T-cell (primary cell): Measurements from ENCODE around the gene LIMS2. TPM values are rescaled to one million over a fixed set of nuclear protein-coding genes. Genes with fewer than 3 reads are reported as not detected.
A peak's percentile ranks its signal among the peaks of the same experiment; 100 is the strongest.

Experiments used
- ATAC-seq, 4 experiments: fragments of 200-7000 bp in 3 of 4; fragments of 150-1000 bp in 1 of 4; cut with Tn5 transposase; replicated peaks in 1 of 4; 1 replicate in 3 of 4; 2 replicates in 1 of 4; pipeline ENCODE4 v1.10.0; 2021; ENCODE audit warnings: moderate library complexity in 3 of 4, mild to moderate bottlenecking in 2 of 4, moderate number of reproducible peaks in 1 of 4
- CTCF ChIA-PET, 2 donors: fragments of 300-600 bp; sonication (Branson Sonifier 250); formaldehyde crosslinking; loops; one replicate each; lab custom pipeline; 2022; ENCODE audit warnings: antibody characterized with exemption in 2 of 2; lab: Charles Lee
- POLR2A ChIA-PET, 2 donors: fragments of 300-600 bp; sonication (Branson Sonifier 250); formaldehyde crosslinking; loops; one replicate each; lab custom pipeline; 2022; ENCODE audit warnings: antibody characterized with exemption in 2 of 2; lab: Charles Lee
- DNase-seq, 35 experiments: peaks; one replicate each; pipeline versions ENCODE4 v3.0.0 to v3.0.0-alpha.2; 2013 to 2023
- H3K27ac ChIP-seq: one replicate; pipeline ENCODE4 v1.5.1; 2013; ENCODE audit warnings: low read length
- H3K27me3 ChIP-seq, 2 experiments: replicated peaks in 1 of 2; 1 replicate in 1 of 2; 2 replicates in 1 of 2; pipeline versions ENCODE4 v1.6.1 to v1.7.0; 2013; ENCODE audit warnings: low read length in 1 of 2, mixed read lengths in 1 of 2; ENCODE audit not compliant: control insufficient read depth in 2 of 2, insufficient read depth in 2 of 2; ENCODE audit errors: extremely low read depth in 1 of 2
- H3K36me3 ChIP-seq, 2 donors: 1 replicate in 1 of 2; 2 replicates in 1 of 2; pipeline versions ENCODE4 v1.6.1 to v1.7.0; 2013; ENCODE audit warnings: low read length in 1 of 2; ENCODE audit not compliant: control insufficient read depth in 2 of 2, insufficient read depth in 1 of 2; ENCODE audit errors: extremely low read depth in 1 of 2
- H3K4me1 ChIP-seq, 2 experiments: 1 replicate in 1 of 2; 2 replicates in 1 of 2; pipeline versions ENCODE4 v1.6.1 to v1.7.0; 2013; ENCODE audit warnings: low read length in 2 of 2, mixed read lengths in 1 of 2; ENCODE audit not compliant: insufficient read depth in 2 of 2, control insufficient read depth in 1 of 2; ENCODE audit errors: extremely low read depth in 1 of 2
- H3K4me3 ChIP-seq, 2 donors: 1 replicate in 1 of 2; 2 replicates in 1 of 2; pipeline versions ENCODE4 v1.5.1 to v1.7.0; 2013; ENCODE audit warnings: mild to moderate bottlenecking in 2 of 2, low read length in 1 of 2, moderate library complexity in 1 of 2; ENCODE audit not compliant: control insufficient read depth in 1 of 2; ENCODE audit errors: extremely low read depth in 1 of 2
- H3K9me3 ChIP-seq: 2 replicates; pipeline ENCODE4 v1.7.0; 2013
- H3K27ac Mint-ChIP-seq, 2 donors: one replicate each; pipeline ENCODE4 v1.8.0; 2020 to 2021; ENCODE audit warnings: mild to moderate bottlenecking in 2 of 2, mixed read lengths in 2 of 2
- H3K27me3 Mint-ChIP-seq, 2 donors: one replicate each; pipeline ENCODE4 v1.8.0; 2021 to 2022; ENCODE audit warnings: mixed read lengths in 2 of 2
- H3K36me3 Mint-ChIP-seq: one replicate; pipeline ENCODE4 v1.8.0; 2021; ENCODE audit warnings: mixed read lengths
- H3K4me1 Mint-ChIP-seq, 3 donors: one replicate each; pipeline ENCODE4 v1.8.0; 2020 to 2022; ENCODE audit warnings: mixed read lengths in 3 of 3, mild to moderate bottlenecking in 1 of 3
- H3K4me3 Mint-ChIP-seq, 3 donors: one replicate each; pipeline ENCODE4 v1.8.0; 2020 to 2022; ENCODE audit warnings: mild to moderate bottlenecking in 3 of 3, mixed read lengths in 3 of 3, moderate library complexity in 3 of 3
- H3K9me3 Mint-ChIP-seq, 3 donors: one replicate each; pipeline ENCODE4 v1.8.0; 2020 to 2022; ENCODE audit warnings: mixed read lengths in 3 of 3
- WGBS: methylation state at CpG from one replicate; pipeline ENCODE4 v1.1.5; 2013; ENCODE audit warnings: missing lambda C conversion rate; ENCODE audit not compliant: insufficient coverage; 5-methylcytosine and 5-hydroxymethylcytosine counted together
- total RNA-seq, 35 experiments: library from RNA in 6 of 35; stranded (reverse) in 6 of 35; fragments of 120-200 nt in 1 of 35; gene quantifications; one replicate each; pipeline versions ENCODE4 v1.2.1 to v1.2.4 and lab custom pipeline; 2013 to 2026

Gene LIMS2
- total RNA-seq, 5 donors from 2014 or later (not counting 1 experiment from before 2014, with no cell fraction given): 8.4 to 14.8 (median 10.3) TPM

- peaks cover 21 to 44% of the 10 kb centered on the region in 2 donors for H3K27me3 Mint-ChIP-seq
- Histone ChIP-seq H3K36me3 (no peaks in the 10 kb centered on the region), H3K9me3 (no peaks in the 10 kb centered on the region), H3K27ac (no peak overlapping the region), H3K27me3 (peaks cover 0 to 57% of the 10 kb centered on the region in 2 experiments), H3K4me1 (peaks cover 0 to 14% of the 10 kb centered on the region in 2 experiments), H3K4me3 (no peak overlapping the region)
- H3K36me3 Mint-ChIP-seq: no peaks in the 10 kb centered on the region
- DNase-seq: no peak
- 79% methylated on average over 10 of the region's 10 CpGs for WGBS
- no peak for ATAC-seq
- no peak overlapping the region for H3K27ac Mint-ChIP-seq
- no peak overlapping the region for H3K4me3 Mint-ChIP-seq
- ChIA-PET POLR2A (no interaction called here), CTCF (no interaction called here)
- no peaks in the 10 kb centered on the region for H3K9me3 Mint-ChIP-seq
- H3K4me1 Mint-ChIP-seq: peaks cover 9 to 18% (median 17%) of the 10 kb centered on the region in 3 donors
Observed at GRCh38 chr2:127678531-127678930, 3.2 kb upstream of the LIMS2 start.

- POLR2A ChIA-PET: interaction anchor here in 1 of 2 donors (0.7 kb wide), 1 partner anchor 138 kb away, joined by 15 read pairs; no protein-coding TSS in a partner anchor
- no CpG with 5 or more reads among the region's 2 CpGs for WGBS
- peaks cover 32 to 59% of the 10 kb centered on the region in 2 donors for H3K27me3 Mint-ChIP-seq
- CTCF ChIA-PET: interaction anchor here (0.7 to 0.9 kb wide), 3 partner anchors 33 to 321 kb away, joined by 3 to 4 read pairs (median 4); no protein-coding TSS in a partner anchor
- H3K9me3 Mint-ChIP-seq: no peaks in the 10 kb centered on the region
- ATAC-seq (no peak), DNase-seq (no peak)
- H3K4me1 ChIP-seq: peaks cover 0 to 14% of the 10 kb centered on the region in 2 experiments
- H3K27ac Mint-ChIP-seq: no peak overlapping the region
- peaks cover 8 to 15% (median 14%) of the 10 kb centered on the region in 3 donors for H3K4me1 Mint-ChIP-seq
- H3K36me3 ChIP-seq: no peaks in the 10 kb centered on the region
- no peak overlapping the region for H3K27ac ChIP-seq
- no peaks in the 10 kb centered on the region for H3K36me3 Mint-ChIP-seq
- H3K9me3 ChIP-seq: no peaks in the 10 kb centered on the region
- H3K27me3 ChIP-seq: peaks cover 0 to 71% of the 10 kb centered on the region in 2 experiments
- H3K4me3 Mint-ChIP-seq: no peak overlapping the region
- no peak overlapping the region for H3K4me3 ChIP-seq
Observed at GRCh38 chr2:127676906-127677305, 1.6 kb upstream of the LIMS2 start.

- 8% methylated on average over 48 of the region's 72 CpGs for WGBS
- H3K4me1 Mint-ChIP-seq: peaks cover 7 to 14% (median 8%) of the 10 kb centered on the region in 3 donors
- H3K36me3 Mint-ChIP-seq: no peaks in the 10 kb centered on the region
- DNase-seq (peak in 8 of 35 experiments; percentile 13 to 25 (median 21)), ATAC-seq (peak; percentile 38 to 62 (median 54))
- Histone ChIP-seq H3K27me3 (peaks cover 0 to 69% of the 10 kb centered on the region in 2 experiments), H3K4me3 (peak overlapping the region in 1 of 2 donors; percentile 28), H3K27ac (no peak overlapping the region), H3K9me3 (no peaks in the 10 kb centered on the region), H3K4me1 (peaks cover 0 to 14% of the 10 kb centered on the region in 2 experiments), H3K36me3 (no peaks in the 10 kb centered on the region)
- H3K9me3 Mint-ChIP-seq: no peaks in the 10 kb centered on the region
- H3K27me3 Mint-ChIP-seq: peaks cover 37 to 66% of the 10 kb centered on the region in 2 donors
- H3K4me3 Mint-ChIP-seq: peak overlapping the region; percentile 45 to 84 (median 75)
- POLR2A ChIA-PET: interaction anchor here in 1 of 2 donors (1.1 kb wide), 1 partner anchor 28 kb away, joined by 5 read pairs; no protein-coding TSS in a partner anchor
- CTCF ChIA-PET: no interaction called here
- H3K27ac Mint-ChIP-seq: no peak overlapping the region
Observed at GRCh38 chr2:127674241-127675209, 805 bp downstream of the LIMS2 start.

- Mint-ChIP-seq H3K4me1 (peaks cover 7 to 14% (median 8%) of the 10 kb centered on the region in 3 donors), H3K27me3 (peaks cover 34 to 62% of the 10 kb centered on the region in 2 donors), H3K9me3 (no peaks in the 10 kb centered on the region), H3K36me3 (no peaks in the 10 kb centered on the region), H3K27ac (no peak overlapping the region), H3K4me3 (peak overlapping the region in 2 of 3 donors; percentile 45 to 84)
- POLR2A ChIA-PET: no interaction called here
- H3K27ac ChIP-seq: no peak overlapping the region
- no peaks in the 10 kb centered on the region for H3K9me3 ChIP-seq
- 90% methylated on average over 15 of the region's 17 CpGs for WGBS
- CTCF ChIA-PET: no interaction called here
- DNase-seq (no peak), ATAC-seq (no peak)
- H3K4me3 ChIP-seq: no peak overlapping the region
- H3K4me1 ChIP-seq: peaks cover 0 to 14% of the 10 kb centered on the region in 2 experiments
- H3K36me3 ChIP-seq: no peaks in the 10 kb centered on the region
- peaks cover 0 to 61% of the 10 kb centered on the region in 2 experiments for H3K27me3 ChIP-seq
Observed at GRCh38 chr2:127673291-127674069, 1.9 kb downstream of the LIMS2 start.

- Histone ChIP-seq H3K36me3 (no peaks in the 10 kb centered on the region), H3K4me3 (no peak overlapping the region), H3K27ac (no peak overlapping the region), H3K27me3 (peaks cover 0 to 62% of the 10 kb centered on the region in 2 experiments), H3K9me3 (no peaks in the 10 kb centered on the region), H3K4me1 (peaks cover 0 to 14% of the 10 kb centered on the region in 2 experiments)
- Mint-ChIP-seq H3K36me3 (no peaks in the 10 kb centered on the region), H3K27ac (no peak overlapping the region), H3K27me3 (peaks cover 33 to 59% of the 10 kb centered on the region in 2 donors), H3K4me3 (no peak overlapping the region), H3K4me1 (peaks cover 7 to 14% (median 8%) of the 10 kb centered on the region in 3 donors), H3K9me3 (no peaks in the 10 kb centered on the region)
- 81% methylated on average over 18 of the region's 20 CpGs for WGBS
- no peak for ATAC-seq
- CTCF ChIA-PET: no interaction called here
- POLR2A ChIA-PET: no interaction called here
- no peak for DNase-seq
Observed at GRCh38 chr2:127672341-127673224, 2.7 kb downstream of the LIMS2 start.
